ENCODE measurements around the gene NEUROD6.

The NEUROD6 gene

DNA sequence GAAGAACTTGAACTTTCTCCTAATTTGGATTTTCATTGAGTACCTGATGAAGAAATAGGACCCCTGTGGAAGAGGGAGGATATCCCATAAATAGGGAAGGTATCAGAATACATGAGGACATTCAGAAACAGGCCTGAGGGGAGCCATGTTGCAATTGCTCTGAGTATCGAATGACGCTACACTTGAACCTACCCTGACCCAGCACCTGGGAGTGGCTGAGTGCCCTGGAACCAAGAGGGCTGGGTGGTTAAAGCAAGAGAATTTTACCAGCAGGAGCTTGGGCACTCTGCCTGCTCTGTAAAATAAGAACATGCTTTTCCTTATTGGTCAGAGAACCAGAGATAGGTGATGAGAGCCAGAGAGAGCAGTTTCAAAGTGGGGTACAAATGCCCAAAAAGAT, 7.2 kb downstream of the NEUROD6 start:
- DNase-seq (ENCODE audit: low spot score) = no peak

DNA sequence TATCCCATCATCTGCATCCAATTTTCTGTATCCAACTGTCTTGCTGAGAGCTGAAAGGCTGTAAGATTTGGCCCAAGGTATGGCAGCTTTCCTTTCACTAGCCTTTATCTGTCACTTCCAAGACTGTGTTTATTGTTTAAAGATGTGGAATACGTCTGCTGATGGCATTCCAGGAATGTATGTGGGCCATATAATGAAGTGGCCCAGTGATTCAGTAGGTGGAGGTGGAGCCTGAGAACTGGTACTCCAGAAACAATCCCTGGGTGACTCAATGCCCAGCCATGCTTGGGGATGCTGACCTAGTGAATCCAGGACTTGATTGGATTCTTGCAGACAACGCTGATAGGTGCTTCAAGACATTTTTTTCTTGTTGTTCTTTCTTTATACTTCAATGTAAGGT, 13.5 kb downstream of the NEUROD6 start:
- no peak for DNase-seq (ENCODE audit: low spot score)

DNA sequence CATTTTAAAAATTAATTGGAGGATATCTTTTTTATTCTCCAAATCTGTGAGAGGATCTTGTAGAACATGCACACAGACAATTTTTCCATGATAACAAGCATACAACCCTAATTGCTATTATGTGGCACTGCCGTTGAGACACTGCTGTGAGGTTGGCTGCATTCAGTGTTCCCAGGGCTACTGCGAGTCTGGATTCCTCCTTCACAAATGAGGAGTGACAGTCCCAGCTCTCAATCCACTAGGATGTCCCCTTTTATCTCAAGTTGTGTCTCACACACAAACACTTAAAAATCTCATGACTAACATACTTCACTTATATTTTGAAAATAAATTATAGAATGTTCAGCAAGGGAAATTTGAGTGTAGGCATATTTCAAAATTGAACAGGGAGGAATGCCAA, 14.1 kb downstream of the NEUROD6 start:
- DNase-seq (ENCODE audit: low spot score) = no peak

DNA sequence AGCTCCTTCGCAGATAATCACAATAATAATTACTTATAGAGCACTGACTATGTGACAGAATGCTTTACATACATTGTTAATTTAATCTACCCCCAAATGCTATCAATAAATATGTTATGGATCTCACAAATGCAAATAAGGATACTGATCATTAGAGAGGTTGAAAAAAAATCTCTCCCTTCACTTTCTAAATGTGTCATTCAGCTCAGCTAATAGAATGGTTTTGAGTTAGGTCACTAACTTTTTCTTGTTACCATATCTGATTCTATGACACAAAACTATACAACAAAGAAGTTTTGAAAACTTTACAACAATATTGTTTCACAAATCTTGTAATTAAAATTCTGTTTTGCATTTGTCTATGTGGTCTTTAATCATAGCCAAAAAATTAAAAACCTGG, 17.4 kb downstream of the NEUROD6 start:
- no peak for DNase-seq (ENCODE audit: low spot score)

DNA sequence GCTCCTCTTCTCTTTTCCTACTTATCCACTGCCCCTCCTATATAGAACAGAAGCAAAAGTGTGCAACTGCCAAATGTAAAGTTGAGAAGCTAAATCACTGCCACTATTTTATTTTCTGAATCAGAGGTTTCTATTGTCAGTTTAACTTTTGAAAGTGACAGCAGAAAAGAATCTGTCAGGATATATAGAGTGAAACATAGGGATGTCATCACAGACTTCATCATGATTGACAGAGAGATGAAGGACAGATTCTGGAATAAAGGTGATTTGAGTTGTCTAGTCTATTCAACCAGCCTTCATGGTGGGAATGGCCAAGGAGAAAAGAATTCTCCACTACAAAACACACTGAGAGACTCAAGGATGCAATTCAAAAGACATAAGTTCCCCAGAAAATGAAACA, 19.9 kb downstream of the NEUROD6 start:
- no peak for DNase-seq (ENCODE audit: low spot score)

DNA sequence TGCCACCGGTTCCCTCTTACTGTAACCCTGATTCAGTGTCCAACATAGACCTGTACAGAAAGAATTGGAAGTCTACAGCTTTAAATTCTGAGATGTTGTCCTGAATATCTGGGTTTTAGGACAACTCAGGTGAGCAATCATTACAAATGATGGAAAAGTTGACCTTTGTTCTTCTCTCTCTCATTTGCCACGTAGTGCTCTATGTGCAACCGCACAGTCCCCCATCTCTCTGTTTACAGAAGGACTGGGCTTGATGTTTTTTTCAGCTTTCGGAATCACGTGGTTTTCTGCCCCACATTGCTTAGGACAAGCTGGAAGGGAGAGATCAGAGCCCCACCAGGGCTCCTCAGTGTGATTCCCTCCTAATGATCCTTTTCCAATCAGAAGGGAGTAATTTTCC, 22.2 kb downstream of the NEUROD6 start:
- no peak for DNase-seq (ENCODE audit: low spot score)

DNA sequence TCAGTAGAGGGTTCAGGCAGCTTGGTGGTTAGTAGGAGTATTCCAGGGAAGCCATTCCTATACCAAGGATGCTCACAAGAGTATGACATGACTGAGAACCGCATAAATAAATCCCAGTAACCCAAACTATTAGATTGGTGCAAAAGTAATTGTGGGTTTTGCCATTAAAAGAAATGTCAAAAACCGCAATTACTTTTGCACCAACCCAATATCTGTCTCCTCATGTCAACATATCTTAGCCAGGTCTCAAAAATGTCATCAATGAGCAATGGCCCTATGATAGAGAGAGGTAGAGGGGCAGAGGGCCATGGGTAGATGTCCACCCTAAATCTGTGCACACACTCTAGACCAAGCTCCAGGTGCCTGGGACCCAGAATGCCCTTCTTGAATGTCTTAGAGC, 23.6 kb downstream of the NEUROD6 start:
- DNase-seq (ENCODE audit: low spot score) = no peak

DNA sequence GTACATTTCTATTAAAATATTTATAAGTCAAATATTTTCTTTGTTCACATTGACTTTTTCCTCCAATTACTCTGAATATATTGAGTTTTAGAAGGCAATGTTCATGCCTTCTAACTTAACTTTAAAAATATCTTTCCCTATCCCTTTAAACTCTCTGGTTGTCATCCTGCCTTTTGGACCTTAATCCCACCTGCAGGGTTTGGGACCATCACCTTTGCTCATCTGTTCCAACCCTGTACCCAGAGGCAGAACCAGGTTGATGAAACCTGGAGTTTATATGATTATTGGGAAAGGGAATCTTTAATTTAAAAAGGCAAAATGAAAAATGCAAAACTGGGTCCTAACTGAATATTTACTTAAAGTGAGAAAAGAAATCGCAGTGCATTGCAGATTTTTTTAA, 24.8 kb downstream of the NEUROD6 start:
- no peak for DNase-seq (ENCODE audit: low spot score)

DNA sequence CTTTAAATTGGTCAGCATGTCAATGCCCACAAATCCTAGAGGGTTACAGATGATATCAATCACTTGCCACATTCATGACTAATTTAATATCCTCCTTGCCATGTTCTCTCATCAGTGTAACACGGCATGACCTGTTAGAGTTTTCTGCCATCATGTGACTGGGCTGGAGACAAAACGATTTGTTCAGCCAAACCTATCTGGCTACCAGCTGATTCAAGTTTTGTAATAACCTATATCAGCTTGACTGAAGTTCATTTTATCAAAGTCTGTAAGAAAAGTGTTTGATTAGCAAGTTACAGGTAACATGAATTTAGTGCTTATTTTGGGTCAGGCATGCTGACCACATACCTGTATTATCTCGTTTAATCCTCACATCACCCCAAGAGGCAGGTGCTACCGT, 25.7 kb downstream of the NEUROD6 start:
- no peak for DNase-seq (ENCODE audit: low spot score)

DNA sequence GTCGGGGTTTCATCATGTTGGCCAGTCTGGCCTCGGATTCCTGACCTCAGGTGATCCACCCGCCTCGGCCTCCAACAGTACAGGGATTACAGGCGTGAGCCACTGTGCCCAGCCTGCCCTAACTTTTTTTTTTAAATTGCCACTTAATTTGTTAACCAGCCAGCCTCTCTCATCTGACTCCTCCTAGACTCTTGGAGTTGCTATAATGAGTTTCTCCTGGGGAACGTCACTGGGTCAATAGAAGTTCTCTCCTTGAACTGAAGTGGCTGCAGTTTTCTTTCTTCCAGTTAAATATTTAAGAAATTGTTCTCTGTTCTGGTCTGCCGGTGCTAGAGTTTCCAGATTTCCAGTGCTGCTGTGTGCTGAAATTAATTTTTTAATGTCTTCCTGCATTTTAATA, 27.6 kb downstream of the NEUROD6 start:
- no peak for DNase-seq (ENCODE audit: low spot score)

DNA sequence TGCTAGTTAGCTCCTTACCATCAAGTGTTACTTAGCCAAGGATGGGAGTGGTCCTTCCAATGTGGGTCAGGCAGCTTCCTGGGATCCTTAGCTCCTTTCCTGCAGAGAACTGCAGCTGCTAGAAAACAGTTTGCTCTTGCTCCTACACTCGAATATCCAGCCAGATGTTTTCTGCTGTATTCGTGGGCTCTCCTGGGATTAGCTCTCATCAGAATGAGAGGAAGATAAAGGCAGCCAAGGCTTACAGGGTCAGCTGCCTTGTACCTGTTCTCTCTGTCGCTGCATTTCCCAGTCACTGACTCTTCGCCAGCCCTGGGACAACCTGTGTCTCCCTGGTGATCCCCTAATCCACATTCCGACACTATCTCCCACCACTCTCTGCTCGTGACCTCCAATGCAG, 29.0 kb downstream of the NEUROD6 start:
- no peak for DNase-seq (ENCODE audit: low spot score)

DNA sequence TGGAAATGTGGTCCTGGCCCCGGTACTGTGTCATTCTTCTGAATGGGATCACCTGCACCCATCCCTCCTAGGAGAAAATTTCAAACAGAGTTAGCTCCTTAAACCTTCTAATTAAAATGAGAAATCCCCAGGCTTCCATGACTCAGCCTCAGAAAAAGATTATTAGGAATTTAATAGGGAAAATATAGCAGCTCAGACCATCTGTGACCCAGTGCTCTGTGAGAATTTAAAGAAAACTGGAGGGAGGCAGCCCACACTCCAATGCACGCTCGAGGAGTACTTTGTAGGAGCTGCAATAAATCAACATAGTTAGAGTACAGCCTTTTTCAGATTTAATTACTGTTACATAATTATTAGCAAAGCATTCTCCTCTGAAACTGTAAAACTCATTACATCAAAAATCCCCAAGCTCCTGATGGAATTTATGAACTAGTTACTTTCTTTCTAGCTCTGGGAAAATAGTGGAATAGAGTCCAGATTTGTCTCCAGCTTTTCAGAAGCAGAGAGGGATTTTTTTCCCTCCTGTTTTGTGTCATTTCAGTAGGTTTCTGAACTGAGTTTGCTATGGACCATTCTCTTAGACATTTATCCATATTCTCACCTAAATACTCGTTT, 30.1 kb downstream of the NEUROD6 start:
- DNase-seq (ENCODE audit: low spot score) = no peak

DNA sequence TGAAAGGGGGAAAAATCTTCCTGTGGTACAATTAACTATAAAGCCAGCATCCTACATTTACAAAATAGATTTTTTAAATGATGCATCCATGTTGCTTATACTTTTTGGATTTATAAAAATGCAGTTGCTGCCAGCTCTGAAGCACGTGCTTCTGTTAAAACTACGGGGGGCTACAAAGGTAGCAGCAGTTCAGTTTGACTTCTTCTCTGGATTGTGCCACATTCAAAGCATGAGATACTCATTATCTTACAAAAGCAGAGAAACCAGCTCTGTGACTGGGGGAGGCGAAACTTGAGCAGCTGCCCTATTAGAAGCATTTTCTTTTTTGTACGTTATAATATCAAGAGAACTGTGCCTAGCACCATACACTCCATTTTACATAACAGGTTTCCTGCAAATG, 31.1 kb downstream of the NEUROD6 start:
- no peak for DNase-seq (ENCODE audit: low spot score)

DNA sequence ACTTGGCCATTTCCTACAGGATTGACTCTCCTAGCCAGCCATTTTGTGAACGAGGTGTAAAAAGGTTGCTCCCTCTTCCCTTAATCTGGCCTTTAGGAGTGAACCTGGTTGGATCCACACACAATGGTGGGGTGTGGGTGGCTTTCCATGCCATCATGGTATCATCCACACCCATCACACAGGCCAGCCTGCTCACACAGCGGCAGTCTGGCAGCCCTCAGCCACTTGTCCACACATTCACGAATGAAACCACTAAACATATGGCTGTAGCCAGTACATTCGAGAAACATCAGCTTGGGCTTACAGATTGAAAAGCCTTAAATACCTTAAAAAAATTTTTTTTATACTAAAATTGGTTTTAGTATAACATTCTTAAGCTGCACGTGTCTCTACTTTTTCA, 31.9 kb downstream of the NEUROD6 start:
- DNase-seq (ENCODE audit: low spot score) = no peak

DNA sequence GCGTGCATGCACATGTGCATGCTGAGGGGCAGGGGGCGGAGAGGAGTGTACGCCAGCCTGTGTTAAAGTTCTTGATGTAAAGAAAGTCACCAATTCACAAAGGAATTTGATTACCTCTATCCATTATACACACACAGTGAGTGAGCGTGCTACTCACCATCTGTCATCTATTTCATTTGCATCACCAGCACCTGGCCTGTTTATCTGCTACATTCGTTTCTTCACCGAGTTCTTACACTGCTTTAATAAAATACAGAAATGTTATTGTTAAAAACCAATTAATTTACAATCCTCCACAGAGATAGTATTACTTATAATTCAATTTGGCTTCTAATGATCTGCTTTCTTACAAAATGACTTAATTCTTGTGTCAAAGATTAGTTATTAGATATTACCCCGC, 32.6 kb downstream of the NEUROD6 start:
- no peak for DNase-seq (ENCODE audit: low spot score)

DNA sequence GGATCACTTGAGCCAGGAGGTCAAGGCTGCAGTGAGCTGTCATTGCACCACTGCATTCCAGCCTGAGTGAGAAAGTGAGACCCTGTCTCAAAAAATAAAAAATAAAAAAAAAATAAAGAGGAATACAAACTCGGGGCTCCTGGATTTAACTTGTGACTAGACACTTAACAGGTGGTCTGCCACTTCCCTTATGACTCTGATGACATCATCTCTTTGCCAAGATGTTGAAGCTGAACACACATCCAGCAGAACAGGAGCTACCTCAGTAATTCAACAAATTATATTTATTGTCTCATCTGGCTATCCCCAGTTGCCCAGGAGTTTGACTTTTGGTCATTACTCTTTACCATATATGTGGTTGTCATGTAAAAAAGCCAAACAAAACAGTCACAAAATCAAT, 35.3 kb downstream of the NEUROD6 start:
- DNase-seq (ENCODE audit: low spot score) = no peak

DNA sequence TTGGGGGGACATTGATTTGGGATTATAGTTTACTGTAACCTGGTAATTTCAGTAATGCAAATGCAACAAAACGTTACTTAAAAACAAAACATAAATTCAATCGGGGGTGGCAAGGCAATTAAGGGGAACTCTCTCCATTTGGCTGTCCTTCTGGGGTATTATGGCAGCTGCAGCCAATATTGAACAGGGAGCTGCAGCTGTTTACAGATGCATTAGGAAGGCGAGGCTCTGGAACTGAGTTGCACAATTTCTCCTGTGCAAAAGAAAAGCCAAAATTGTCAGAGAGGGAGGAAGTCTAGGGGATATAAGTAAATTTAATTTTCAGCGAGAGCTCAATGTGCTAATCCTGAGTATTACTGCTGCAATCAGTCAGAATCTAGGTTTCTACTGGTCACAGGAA, 36.1 kb downstream of the NEUROD6 start:
- no peak for DNase-seq (ENCODE audit: low spot score)

DNA sequence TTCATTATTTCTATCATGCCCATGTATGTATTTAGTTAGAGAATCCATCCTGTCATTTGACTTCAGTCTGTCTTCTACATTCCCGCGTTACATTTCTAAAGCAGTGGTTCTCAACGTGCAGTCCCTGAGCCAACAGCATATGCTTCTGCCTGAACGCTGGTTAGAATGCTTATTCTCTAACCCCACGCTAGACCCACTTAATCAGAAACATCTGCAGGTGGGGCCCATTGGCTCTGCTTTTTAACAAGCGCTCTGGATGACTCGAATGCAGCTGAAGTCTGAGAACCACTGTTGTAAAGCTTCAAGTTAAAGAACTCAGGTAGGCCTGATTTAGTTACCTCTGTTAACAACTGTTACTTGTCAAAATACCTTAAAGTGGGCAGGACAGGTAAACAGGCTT, 38.2 kb downstream of the NEUROD6 start:
- no peak for DNase-seq (ENCODE audit: low spot score)

DNA sequence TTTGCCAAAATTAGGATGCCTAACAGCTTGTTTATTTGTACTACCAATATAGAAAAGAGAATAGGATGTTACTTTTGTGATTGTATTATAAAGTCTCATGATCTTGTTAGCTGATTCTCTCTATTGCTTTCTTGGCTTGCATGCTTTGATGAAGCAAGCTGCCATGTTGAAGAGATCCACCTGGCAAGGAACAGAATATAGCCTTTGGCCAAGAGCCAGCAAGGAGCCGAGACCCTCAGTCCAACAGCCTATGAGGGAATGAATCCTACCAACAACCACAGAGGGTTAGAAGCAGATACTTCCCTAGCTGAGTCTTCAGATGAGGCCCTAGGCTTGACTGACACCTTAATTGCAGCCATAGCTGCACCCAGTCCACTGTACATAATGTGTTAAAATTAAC, 41.2 kb downstream of the NEUROD6 start:
- no peak for DNase-seq (ENCODE audit: low spot score)

DNA sequence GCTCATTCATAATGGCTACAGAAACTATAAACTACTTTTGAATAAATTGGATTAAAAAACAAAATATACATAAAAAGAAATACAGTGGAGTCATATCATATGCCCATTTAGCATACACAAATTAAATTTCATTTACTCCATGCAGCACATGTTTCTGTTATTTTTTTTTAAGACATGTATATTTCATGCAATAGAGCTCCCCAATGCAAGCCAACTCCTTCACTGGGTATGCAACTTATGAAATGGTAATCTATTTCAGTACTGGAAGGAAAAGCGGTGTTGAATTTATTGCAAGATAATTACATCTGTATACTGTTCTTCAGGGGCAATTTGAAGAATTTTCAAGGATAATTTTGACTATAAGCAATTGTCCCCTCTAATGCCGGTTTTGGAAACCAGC, 49.9 kb downstream of the NEUROD6 start:
- no peak for DNase-seq (ENCODE audit: low spot score)

Data from Ammon's horn (tissue), 1 donor.